Endothelial cell of umbilical vein (primary cell): ENCODE data around the gene ETS1. TPM values are rescaled to one million over a fixed set of nuclear protein-coding genes. Genes with fewer than 3 reads are reported as not detected.

Experiments
- BruUV-seq: library from RNA; stranded (reverse); fragments of 400-500 nt; replicated peaks from 2 replicates; lab custom pipeline; 2021; lab: Mats Ljungman, UMichigan
- CTCF ChIA-PET: fragments of 300-600, 350-600 bp; sonication (Branson Sonifier 250); formaldehyde crosslinking; loops from one replicate; lab custom pipeline; 2021; ENCODE audit warnings: antibody characterized with exemption, inconsistent platforms; lab: Charles Lee
- POLR2A ChIA-PET: fragments of 300-600, 350-600 bp; sonication (Branson Sonifier 250); formaldehyde crosslinking; loops from one replicate; lab custom pipeline; 2021; ENCODE audit warnings: antibody characterized with exemption, inconsistent platforms; lab: Charles Lee
- DNase-seq: peaks from one replicate; pipeline ENCODE4 v3.0.0-alpha.2; 2011; ENCODE audit warnings: low read depth, low spot score
- FAIRE-seq: peaks from 2 replicates; lab custom pipeline; 2011; peaks lifted over from hg19 to GRCh38; lab: Jason Lieb, UNC
- H2AFZ ChIP-seq: 2 replicates; pipeline ENCODE4 v1.6.0; 2012; ENCODE audit warnings: low read depth, low read length, control low read depth, inconsistent platforms
- H3K27ac ChIP-seq: 2 replicates; pipeline ENCODE4 v1.5.1; 2011; ENCODE audit warnings: low read depth, mild to moderate bottlenecking, control low read depth, low read length, moderate library complexity; ENCODE audit not compliant: insufficient read depth
- H3K27me3 ChIP-seq, 2 experiments: 2 replicates each; pipeline versions ENCODE4 v1.6.0 to v1.6.1; 2011; ENCODE audit warnings: low read length in 2 of 2, mixed read lengths in 1 of 2; ENCODE audit not compliant: control insufficient read depth in 2 of 2, insufficient read depth in 2 of 2
- H3K36me3 ChIP-seq, 2 experiments: 2 replicates in 1 of 2; 3 replicates in 1 of 2; pipeline ENCODE4 v1.5.1; 2011; ENCODE audit warnings: low read length in 2 of 2, mild to moderate bottlenecking in 1 of 2, moderate library complexity in 1 of 2; ENCODE audit not compliant: control insufficient read depth in 2 of 2, insufficient read depth in 2 of 2; ENCODE audit errors: extremely low read depth in 1 of 2
- H3K4me1 ChIP-seq: 3 replicates; pipeline ENCODE4 v1.5.1; 2011; ENCODE audit warnings: mild to moderate bottlenecking, low read length; ENCODE audit not compliant: control insufficient read depth, insufficient read depth; ENCODE audit errors: extremely low read depth
- H3K4me2 ChIP-seq: 2 replicates; pipeline ENCODE4 v1.6.1; 2011; ENCODE audit warnings: low read length, control low read depth, mixed read lengths; ENCODE audit not compliant: insufficient read depth
- H3K4me3 ChIP-seq, 3 experiments: fragments of 200-600 bp in 1 of 3; sonication (generic), shearing (Covaris generic) in 1 of 3; replicated peaks in 1 of 3; 2 replicates each; pipeline ENCODE4 v1.5.1; 2011 to 2016; ENCODE audit warnings: control low read depth in 3 of 3, low read length in 3 of 3, mild to moderate bottlenecking in 2 of 3, inconsistent platforms in 1 of 3, low read depth in 1 of 3, moderate library complexity in 1 of 3; ENCODE audit not compliant: insufficient read depth in 1 of 3
- H3K79me2 ChIP-seq: 2 replicates; pipeline ENCODE4 v1.6.0; 2012; ENCODE audit warnings: low read length, inconsistent platforms; ENCODE audit not compliant: control insufficient read depth, insufficient read depth
- H3K9ac ChIP-seq: replicated peaks from 2 replicates; pipeline ENCODE3; 2011; ENCODE audit warnings: low read length, control low read depth; ENCODE audit not compliant: insufficient read depth; ENCODE audit errors: extremely low read depth
- H3K9me1 ChIP-seq: replicated peaks from 3 replicates; pipeline ENCODE4 v1.6.0; 2011; ENCODE audit warnings: mild to moderate bottlenecking, low read length; ENCODE audit not compliant: control insufficient read depth, insufficient read depth; ENCODE audit errors: extremely low read depth
- H3K9me3 ChIP-seq: replicated peaks from 2 replicates; pipeline ENCODE4 v1.5.1; 2012; ENCODE audit warnings: low read length, inconsistent platforms; ENCODE audit not compliant: control insufficient read depth, insufficient read depth
- H4K20me1 ChIP-seq: replicated peaks from 2 replicates; pipeline ENCODE3; 2011; ENCODE audit warnings: mild to moderate bottlenecking, low read length; ENCODE audit not compliant: control insufficient read depth, insufficient read depth; ENCODE audit errors: extremely low read depth
- EZH2 ChIP-seq: IDR thresholded peaks from 2 replicates; pipeline ENCODE4 v1.6.1; 2012; ENCODE audit warnings: borderline replicate concordance, low read depth, mild to moderate bottlenecking, moderate library complexity, low read length, inconsistent platforms; ENCODE audit not compliant: severe bottlenecking
- FOS ChIP-seq: IDR thresholded peaks from 2 replicates; pipeline ENCODE4 v1.6.1; 2011; ENCODE audit warnings: mild to moderate bottlenecking, low read length, moderate library complexity, borderline replicate concordance; ENCODE audit not compliant: insufficient read depth
- GATA2 ChIP-seq: IDR thresholded peaks from 2 replicates; pipeline ENCODE4 v1.7.0; 2011; ENCODE audit warnings: low read depth, mild to moderate bottlenecking, moderate library complexity, mixed read lengths, low read length; ENCODE audit not compliant: insufficient read length, insufficient read depth
- JUN ChIP-seq: IDR thresholded peaks from 2 replicates; pipeline ENCODE4 v1.6.1; 2011; ENCODE audit warnings: borderline replicate concordance, low read depth; ENCODE audit not compliant: insufficient read length, insufficient read depth
- MAX ChIP-seq: IDR thresholded peaks from 2 replicates; pipeline ENCODE4 v1.6.1; 2011; ENCODE audit not compliant: insufficient read depth, insufficient read length
- MYC ChIP-seq: IDR thresholded peaks from one replicate; pipeline ENCODE4 v1.6.1; 2011; ENCODE audit warnings: mild to moderate bottlenecking, low read depth, low read length
- POLR2A ChIP-seq: IDR thresholded peaks from 2 replicates; pipeline ENCODE4 v1.6.1; 2012; ENCODE audit warnings: low read depth, mild to moderate bottlenecking, control low read depth, low read length
- POLR2AphosphoS5 ChIP-seq: IDR thresholded peaks from 2 replicates; pipeline ENCODE4 v1.6.1; 2012; ENCODE audit warnings: low read depth, mild to moderate bottlenecking, control low read depth, low read length, moderate library complexity; ENCODE audit not compliant: insufficient read depth
- dilution Hi-C: fragments of 300-500 bp; cut with MboI; formaldehyde crosslinking; loops from one replicate; pipeline ENCODE4 v1.15.0; 2019; ENCODE audit warnings: low sequenced_read_pairs; ENCODE audit not compliant: extremely low pct_ligation_motif_present
- intact Hi-C: fragments of 100-400 bp; cut with micrococcal nuclease; formaldehyde crosslinking; loops from one replicate; pipeline ENCODE4 v1.10.0; 2022
- polyA plus RNA-seq, 4 experiments: library from polyadenylated mRNA; depleted of rRNA in 3 of 4; stranded (reverse) in 3 of 4; unstranded in 1 of 4; fragments of >200 nt; gene quantifications; 2 replicates each; pipeline versions ENCODE4 v1.2.1 to v1.2.3, GENCODE V29; 2011 to 2012; ENCODE audit warnings: missing spikeins in 1 of 4
- total RNA-seq: library from RNA; stranded (reverse); gene quantifications from 2 replicates; pipeline ENCODE4 v1.2.3, GENCODE V29; 2021
- TF ChIP-seq, protein P1 (sequence below), 2 donors: IDR thresholded peaks; 1 replicate in 1 of 2; 2 replicates in 1 of 2; pipeline ENCODE4 v1.5.1; 2011; ENCODE audit warnings: low read length in 2 of 2, mild to moderate bottlenecking in 2 of 2, moderate library complexity in 2 of 2, control low read depth in 1 of 2, inconsistent platforms in 1 of 2, low read depth in 1 of 2; ENCODE audit not compliant: insufficient read depth in 1 of 2; ENCODE audit errors: extremely low read depth in 1 of 2

Gene ETS1
- total and polyA plus RNA-seq, 2 donors (not counting 3 experiments of a cell fraction or from before 2014, with no cell fraction given) = 34.2 to 115 TPM

GRCh38 chr11:128595221-128595620 lies 7.9 kb upstream of the ETS1 start:
- dilution Hi-C loops = no loop called here
- intact Hi-C loops = loop anchor here (1.0 kb wide), 3 partner anchors 9 to 253 kb away; no protein-coding TSS in a partner anchor
- no peaks in the 10 kb centered on the region for H3K9me1 ChIP-seq
- no peak overlapping the region for H3K9ac ChIP-seq
- no peak overlapping the region for H2AFZ ChIP-seq
- no peak overlapping the region for H3K4me3 ChIP-seq
- CTCF ChIA-PET = interaction anchor here (0.6 to 2.1 kb wide), 6 partner anchors 11 to 437 kb away, joined by 3 to 12 read pairs (median 4); no protein-coding TSS in a partner anchor
- FAIRE-seq = peak; percentile 73
- TF ChIP-seq MYC (no peak), MAX (no peak), JUN (peak; percentile 91), GATA2 (no peak), EZH2 (no peak), FOS (peak; percentile 68), POLR2AphosphoS5 (no peak), POLR2A (no peak)
- TF ChIP-seq, protein P1, sequence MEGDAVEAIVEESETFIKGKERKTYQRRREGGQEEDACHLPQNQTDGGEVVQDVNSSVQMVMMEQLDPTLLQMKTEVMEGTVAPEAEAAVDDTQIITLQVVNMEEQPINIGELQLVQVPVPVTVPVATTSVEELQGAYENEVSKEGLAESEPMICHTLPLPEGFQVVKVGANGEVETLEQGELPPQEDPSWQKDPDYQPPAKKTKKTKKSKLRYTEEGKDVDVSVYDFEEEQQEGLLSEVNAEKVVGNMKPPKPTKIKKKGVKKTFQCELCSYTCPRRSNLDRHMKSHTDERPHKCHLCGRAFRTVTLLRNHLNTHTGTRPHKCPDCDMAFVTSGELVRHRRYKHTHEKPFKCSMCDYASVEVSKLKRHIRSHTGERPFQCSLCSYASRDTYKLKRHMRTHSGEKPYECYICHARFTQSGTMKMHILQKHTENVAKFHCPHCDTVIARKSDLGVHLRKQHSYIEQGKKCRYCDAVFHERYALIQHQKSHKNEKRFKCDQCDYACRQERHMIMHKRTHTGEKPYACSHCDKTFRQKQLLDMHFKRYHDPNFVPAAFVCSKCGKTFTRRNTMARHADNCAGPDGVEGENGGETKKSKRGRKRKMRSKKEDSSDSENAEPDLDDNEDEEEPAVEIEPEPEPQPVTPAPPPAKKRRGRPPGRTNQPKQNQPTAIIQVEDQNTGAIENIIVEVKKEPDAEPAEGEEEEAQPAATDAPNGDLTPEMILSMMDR (IDR thresholded peaks at IDR 0.05; ENCODE audit: extremely low read depth in 1 of 2, insufficient read depth in 1 of 2, low read depth in 1 of 2, low read length in 2 of 2) = no peak
- H3K27ac ChIP-seq = no peak overlapping the region
- H3K27me3 ChIP-seq = peaks cover 17 to 20% of the 10 kb centered on the region in 2 experiments
- H3K4me1 ChIP-seq = peaks cover 9% of the 10 kb centered on the region
- POLR2A ChIA-PET = no interaction called here
- H3K4me2 ChIP-seq = no peak overlapping the region
- peak; percentile 93 for DNase-seq
- H3K79me2 ChIP-seq = no peaks in the 10 kb centered on the region
- no peaks in the 10 kb centered on the region for H3K36me3 ChIP-seq
- BruUV-seq = no TSS peak
- no peaks in the 10 kb centered on the region for H3K9me3 ChIP-seq
- no peaks in the 10 kb centered on the region for H4K20me1 ChIP-seq
